GM12872 (cell line): ENCODE results near the gene LUZP2.

Source experiments
- CTCF ChIP-seq: IDR thresholded peaks from 3 replicates; pipeline ENCODE4 v1.5.1; 2011; ENCODE audit warnings: low read depth, mild to moderate bottlenecking, low read length, moderate library complexity; ENCODE audit not compliant: insufficient read depth

Gene LUZP2

GRCh38 chr11:24896118-24896835, 399.4 kb downstream of the LUZP2 start:
- no peak for TF ChIP-seq CTCF

GRCh38 chr11:24900514-24900913, 403.7 kb downstream of the LUZP2 start:
- TF ChIP-seq CTCF, result no peak

- TF ChIP-seq CTCF, result no peak
These were observed 404.2 kb downstream of the LUZP2 start for GRCh38 chr11:24900960-24901549.

- no peak for TF ChIP-seq CTCF
These were observed 406.7 kb downstream of the LUZP2 start for GRCh38 chr11:24903555-24903954.

GRCh38 chr11:24925091-24925490, 428.2 kb downstream of the LUZP2 start:
- TF ChIP-seq CTCF, result no peak

- no peak for TF ChIP-seq CTCF
These were observed 435.5 kb downstream of the LUZP2 start for GRCh38 chr11:24932110-24933000.

GRCh38 chr11:24934733-24935439, 438.0 kb downstream of the LUZP2 start:
- no peak for TF ChIP-seq CTCF
